Ovary (tissue), 9 donors: Measurements from ENCODE around the gene NSRP1. TPM values are rescaled to one million over a fixed set of nuclear protein-coding genes. Genes with fewer than 3 reads are reported as not detected.

Source experiments
- DNase-seq, 5 donors: peaks; one replicate each; pipeline ENCODE4 v3.0.0-alpha.2; 2019 to 2020
- H3K27ac ChIP-seq, 2 donors: fragments of 200-600 bp; one replicate each; pipeline versions ENCODE4 v1.5.1 to v1.8.0; 2019 to 2022
- H3K27me3 ChIP-seq: fragments of 200-600 bp; one replicate; pipeline ENCODE4 v1.8.0; 2022
- H3K36me3 ChIP-seq: fragments of 200-600 bp; sonication (generic); one replicate; pipeline ENCODE4 v1.5.1; 2019
- H3K4me1 ChIP-seq: one replicate; pipeline ENCODE4 v1.8.1; 2013; ENCODE audit warnings: mild to moderate bottlenecking, moderate library complexity; ENCODE audit not compliant: insufficient read depth
- H3K4me3 ChIP-seq: fragments of 200-600 bp; sonication (generic); one replicate; pipeline ENCODE4 v1.5.1; 2017
- H3K9me3 ChIP-seq, 2 donors: fragments of 200-600 bp in 1 of 2; sonication (generic) in 1 of 2; one replicate each; pipeline versions ENCODE4 v1.5.1 to v1.8.1; 2013 to 2019; ENCODE audit warnings: mild to moderate bottlenecking in 1 of 2, moderate library complexity in 1 of 2
- EP300 ChIP-seq: sonication (generic); formaldehyde crosslinking; IDR thresholded peaks from one replicate; pipeline ENCODE4 v1.6.1; 2017; ENCODE audit warnings: antibody characterized with exemption
- POLR2A ChIP-seq: fragments of 450-650 bp; IDR thresholded peaks from one replicate; pipeline ENCODE4 v1.6.1; 2017; ENCODE audit warnings: antibody characterized with exemption, mild to moderate bottlenecking, moderate library complexity
- WGBS, 3 donors: extraction: QIAGEN DNeasy Blood & Tissue Kit in 1 of 3; methylation state at CpG; one replicate each; pipeline versions ENCODE4 v1.1.5 to v1.1.7; 2013 to 2017; 5-methylcytosine and 5-hydroxymethylcytosine counted together
- intact Hi-C, 4 donors: fragments of 100-400 bp; cut with DNase I; formaldehyde crosslinking; loops; one replicate each; pipeline versions ENCODE4 v1.11.0 to v1.15.1; 2022 to 2023
- polyA plus RNA-seq, 2 donors: library from polyadenylated mRNA; stranded (reverse); fragments of 200-250 nt in 1 of 2; fragments of 350-450 nt in 1 of 2; fragmentation: Illumina TruSeq in 1 of 2; extraction: RNeasy Lipid Tissue Mini Kit (QIAGEN cat#74804) in 1 of 2; gene quantifications; one replicate each; pipeline ENCODE4 v1.2.3, GENCODE V29; 2013 to 2014
- total RNA-seq, 7 donors: library from RNA; depleted of rRNA in 2 of 7; stranded (reverse); fragments of >200 nt in 2 of 7; fragmentation: NEBNext Ultra II Directional in 3 of 7; extraction: Animal tissue kit (Norgen Biotek cat#: 25700) in 3 of 7; gene quantifications; one replicate each; pipeline versions ENCODE4 v1.1.0 to v1.2.4, GENCODE V29; 2016 to 2023
- TF ChIP-seq, protein P1 (sequence below), 3 donors: fragments of 450-650 bp in 2 of 3; fragments of 200-600 bp in 1 of 3; IDR thresholded peaks; one replicate each; pipeline versions ENCODE4 v1.5.1 to v1.8.0; 2016 to 2022; ENCODE audit warnings: antibody characterized with exemption in 3 of 3, mild to moderate bottlenecking in 1 of 3
- donor health status: DM: no; HTN: no; CAD: no; lungs with moderate emphysema.
- donor health status: DM: no; HTN: no; CAD: no.
- donor health status: Bipolar disorder and iron deficiency.
- donor health status: DM: yes; HTN: yes; CAD: no.
- donor health status: DM: no; HTN: no; CAD: no.
- donor health status: DM: yes; HTN: yes; CAD: no.

Gene NSRP1
- total and polyA plus RNA-seq, 9 donors = 19.0 to 42.1 (median 26.6) TPM

GRCh38 chr17:30221346-30221745 is 104.7 kb downstream of the NSRP1 start:
- H3K4me1 ChIP-seq = no peaks in the 10 kb centered on the region
- no peak for DNase-seq
- no peaks in the 10 kb centered on the region for H3K36me3 ChIP-seq
- no peaks in the 10 kb centered on the region for H3K27me3 ChIP-seq
- H3K27ac ChIP-seq = no peak overlapping the region
- H3K9me3 ChIP-seq = no peaks in the 10 kb centered on the region
- no peak for TF ChIP-seq EP300
- TF ChIP-seq, protein P1, sequence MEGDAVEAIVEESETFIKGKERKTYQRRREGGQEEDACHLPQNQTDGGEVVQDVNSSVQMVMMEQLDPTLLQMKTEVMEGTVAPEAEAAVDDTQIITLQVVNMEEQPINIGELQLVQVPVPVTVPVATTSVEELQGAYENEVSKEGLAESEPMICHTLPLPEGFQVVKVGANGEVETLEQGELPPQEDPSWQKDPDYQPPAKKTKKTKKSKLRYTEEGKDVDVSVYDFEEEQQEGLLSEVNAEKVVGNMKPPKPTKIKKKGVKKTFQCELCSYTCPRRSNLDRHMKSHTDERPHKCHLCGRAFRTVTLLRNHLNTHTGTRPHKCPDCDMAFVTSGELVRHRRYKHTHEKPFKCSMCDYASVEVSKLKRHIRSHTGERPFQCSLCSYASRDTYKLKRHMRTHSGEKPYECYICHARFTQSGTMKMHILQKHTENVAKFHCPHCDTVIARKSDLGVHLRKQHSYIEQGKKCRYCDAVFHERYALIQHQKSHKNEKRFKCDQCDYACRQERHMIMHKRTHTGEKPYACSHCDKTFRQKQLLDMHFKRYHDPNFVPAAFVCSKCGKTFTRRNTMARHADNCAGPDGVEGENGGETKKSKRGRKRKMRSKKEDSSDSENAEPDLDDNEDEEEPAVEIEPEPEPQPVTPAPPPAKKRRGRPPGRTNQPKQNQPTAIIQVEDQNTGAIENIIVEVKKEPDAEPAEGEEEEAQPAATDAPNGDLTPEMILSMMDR (IDR thresholded peaks at IDR 0.05) = no peak
- no peak overlapping the region for H3K4me3 ChIP-seq
- 82 to 86% (median 85%) methylated on average over 9 to 10 of the region's 10 CpGs for WGBS, 3 donors
- intact Hi-C loops = no loop called here

GRCh38 chr17:30222251-30222650 is 105.6 kb downstream of the NSRP1 start:
- WGBS, 3 donors = 86 to 88% (median 87%) methylated on average over 4 of the region's 4 CpGs
- TF ChIP-seq POLR2A = no peak
- no peak for TF ChIP-seq EP300
- TF ChIP-seq, protein P1 (IDR thresholded peaks at IDR 0.05) = no peak
- H3K27me3 ChIP-seq = no peaks in the 10 kb centered on the region
- no peaks in the 10 kb centered on the region for H3K36me3 ChIP-seq
- no peaks in the 10 kb centered on the region for H3K4me1 ChIP-seq
- no peak for DNase-seq
- intact Hi-C loops = no loop called here
- no peak overlapping the region for H3K4me3 ChIP-seq
- no peaks in the 10 kb centered on the region for H3K9me3 ChIP-seq
- H3K27ac ChIP-seq = no peak overlapping the region

- H3K27ac ChIP-seq = no peak overlapping the region
- intact Hi-C loops = no loop called here
- DNase-seq = no peak
- no peaks in the 10 kb centered on the region for H3K4me1 ChIP-seq
- no peaks in the 10 kb centered on the region for H3K9me3 ChIP-seq
- no peak overlapping the region for H3K4me3 ChIP-seq
- H3K27me3 ChIP-seq = no peaks in the 10 kb centered on the region
- TF ChIP-seq EP300 (no peak), POLR2A (no peak)
- TF ChIP-seq, protein P1 (IDR thresholded peaks at IDR 0.05) = no peak
- no peaks in the 10 kb centered on the region for H3K36me3 ChIP-seq
- 78 to 87% (median 82%) methylated on average over 13 of the region's 13 CpGs for WGBS, 3 donors
Observed at GRCh38 chr17:30222721-30223175, 106.1 kb downstream of the NSRP1 start.

GRCh38 chr17:30224419-30224960 is 107.9 kb downstream of the NSRP1 start:
- intact Hi-C loops = no loop called here
- no peak for DNase-seq
- H3K27ac ChIP-seq = no peak overlapping the region
- no peak for TF ChIP-seq EP300
- TF ChIP-seq, protein P1 (IDR thresholded peaks at IDR 0.05) = no peak
- no peak for TF ChIP-seq POLR2A
- no peaks in the 10 kb centered on the region for H3K36me3 ChIP-seq
- no peaks in the 10 kb centered on the region for H3K27me3 ChIP-seq
- no peaks in the 10 kb centered on the region for H3K9me3 ChIP-seq
- no peak overlapping the region for H3K4me3 ChIP-seq
- H3K4me1 ChIP-seq = no peaks in the 10 kb centered on the region
- 77 to 90% (median 77%) methylated on average over 8 of the region's 8 CpGs for WGBS, 3 donors
